Measurements from ENCODE around the gene EIF4G3.

DNA sequence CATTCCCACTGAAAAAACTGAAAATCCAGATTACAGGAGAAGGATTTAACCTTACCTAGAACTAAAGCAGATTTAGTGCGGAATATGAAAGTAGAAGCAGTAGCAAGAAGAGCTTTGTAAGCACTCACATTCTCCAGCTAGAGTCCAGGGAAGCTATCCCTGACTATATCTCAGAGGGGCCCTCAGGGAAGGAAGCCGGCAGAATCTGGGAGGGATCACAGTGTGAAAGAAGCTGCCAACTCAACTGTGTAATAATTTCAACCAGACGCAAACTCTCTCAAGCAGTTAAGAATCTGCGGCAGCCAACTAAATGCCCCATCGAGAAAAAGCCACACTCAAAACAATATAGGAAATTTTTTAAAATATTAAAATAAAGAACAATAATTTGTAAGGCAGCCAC is 163.8 kb downstream of the EIF4G3 start:
- TF ChIP-seq EZH2 (IDR thresholded peaks at IDR 0.05; ENCODE audit: borderline replicate concordance, low read depth, low read length, poor library complexity, severe bottlenecking) = no peak
- TF ChIP-seq, protein P1, sequence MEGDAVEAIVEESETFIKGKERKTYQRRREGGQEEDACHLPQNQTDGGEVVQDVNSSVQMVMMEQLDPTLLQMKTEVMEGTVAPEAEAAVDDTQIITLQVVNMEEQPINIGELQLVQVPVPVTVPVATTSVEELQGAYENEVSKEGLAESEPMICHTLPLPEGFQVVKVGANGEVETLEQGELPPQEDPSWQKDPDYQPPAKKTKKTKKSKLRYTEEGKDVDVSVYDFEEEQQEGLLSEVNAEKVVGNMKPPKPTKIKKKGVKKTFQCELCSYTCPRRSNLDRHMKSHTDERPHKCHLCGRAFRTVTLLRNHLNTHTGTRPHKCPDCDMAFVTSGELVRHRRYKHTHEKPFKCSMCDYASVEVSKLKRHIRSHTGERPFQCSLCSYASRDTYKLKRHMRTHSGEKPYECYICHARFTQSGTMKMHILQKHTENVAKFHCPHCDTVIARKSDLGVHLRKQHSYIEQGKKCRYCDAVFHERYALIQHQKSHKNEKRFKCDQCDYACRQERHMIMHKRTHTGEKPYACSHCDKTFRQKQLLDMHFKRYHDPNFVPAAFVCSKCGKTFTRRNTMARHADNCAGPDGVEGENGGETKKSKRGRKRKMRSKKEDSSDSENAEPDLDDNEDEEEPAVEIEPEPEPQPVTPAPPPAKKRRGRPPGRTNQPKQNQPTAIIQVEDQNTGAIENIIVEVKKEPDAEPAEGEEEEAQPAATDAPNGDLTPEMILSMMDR (conservative IDR thresholded peaks at IDR 0.05; ENCODE audit: low read depth, low read length) = no peak

All from A673 (cell line).